ENCODE results near the gene STIL.

GRCh38 chr1:47252795-47253194 lies 61.2 kb downstream of the STIL start:
- no peak for TF ChIP-seq CTCF (IDR thresholded peaks at IDR 0.05; ENCODE audit: low read length)
- no peak for TF ChIP-seq EZH2 (IDR thresholded peaks at IDR 0.05; ENCODE audit: borderline replicate concordance, low read length)

Measured in OCI-LY1 (cell line).